ENCODE data around the gene ERMN. TPM values are rescaled to one million over a fixed set of nuclear protein-coding genes. Genes with fewer than 3 reads are reported as not detected.
"Not testable (repeated sequence)": the region's sequence is repeated elsewhere in the genome, so short reads cannot be mapped to it uniquely, and the experiment has no call there.

Gene ERMN
- total RNA-seq, 1 experiment from 2014 or later: not detected

GRCh38 chr2:157304811-157305722, 20.6 kb downstream of the ERMN start:
- DNase-seq (ENCODE audit: low read depth): no peak
- in situ Hi-C loops (cut with HindIII; ENCODE audit: low pct_unique_long_range_greater_than_20kb, low sequenced_read_pairs): no loop called here

- in situ Hi-C loops (cut with HindIII; ENCODE audit: low pct_unique_long_range_greater_than_20kb, low sequenced_read_pairs): no loop called here
- no peak for DNase-seq (ENCODE audit: low read depth)
Observed at GRCh38 chr2:157303612-157304011, 22.0 kb downstream of the ERMN start.

- in situ Hi-C loops (cut with HindIII; ENCODE audit: low pct_unique_long_range_greater_than_20kb, low sequenced_read_pairs): no loop called here
- DNase-seq (ENCODE audit: low read depth): peak; percentile 33
Observed at GRCh38 chr2:157302492-157303099, 23.0 kb downstream of the ERMN start.

- in situ Hi-C loops (cut with HindIII; ENCODE audit: low pct_unique_long_range_greater_than_20kb, low sequenced_read_pairs): no loop called here
- DNase-seq (ENCODE audit: low read depth): no peak
Observed at GRCh38 chr2:157301307-157301706, 24.3 kb downstream of the ERMN start.

- in situ Hi-C loops (cut with HindIII; ENCODE audit: low pct_unique_long_range_greater_than_20kb, low sequenced_read_pairs): no loop called here
- no peak for DNase-seq (ENCODE audit: low read depth)
Observed at GRCh38 chr2:157296958-157297357, 28.7 kb downstream of the ERMN start.

GRCh38 chr2:157296490-157296889, 29.1 kb downstream of the ERMN start:
- in situ Hi-C loops (cut with HindIII; ENCODE audit: low pct_unique_long_range_greater_than_20kb, low sequenced_read_pairs): no loop called here
- no peak for DNase-seq (ENCODE audit: low read depth)

GRCh38 chr2:157292853-157293252, 32.8 kb downstream of the ERMN start:
- in situ Hi-C loops (cut with HindIII; ENCODE audit: low pct_unique_long_range_greater_than_20kb, low sequenced_read_pairs): no loop called here
- no peak for DNase-seq (ENCODE audit: low read depth)

GRCh38 chr2:157291018-157291417, 34.6 kb downstream of the ERMN start:
- DNase-seq (ENCODE audit: low read depth): peak; percentile 23
- in situ Hi-C loops (cut with HindIII; ENCODE audit: low pct_unique_long_range_greater_than_20kb, low sequenced_read_pairs): no loop called here

GRCh38 chr2:157290525-157290924, 35.1 kb downstream of the ERMN start:
- in situ Hi-C loops (cut with HindIII; ENCODE audit: low pct_unique_long_range_greater_than_20kb, low sequenced_read_pairs): no loop called here
- no peak for DNase-seq (ENCODE audit: low read depth)

GRCh38 chr2:157287160-157287559, 38.5 kb downstream of the ERMN start:
- no peak for DNase-seq (ENCODE audit: low read depth)
- in situ Hi-C loops (cut with HindIII; ENCODE audit: low pct_unique_long_range_greater_than_20kb, low sequenced_read_pairs): no loop called here

- no peak for DNase-seq (ENCODE audit: low read depth)
- in situ Hi-C loops (cut with HindIII; ENCODE audit: low pct_unique_long_range_greater_than_20kb, low sequenced_read_pairs): no loop called here
Observed at GRCh38 chr2:157283468-157283867, 42.2 kb downstream of the ERMN start.

GRCh38 chr2:157281316-157281715, 44.3 kb downstream of the ERMN start:
- in situ Hi-C loops (cut with HindIII; ENCODE audit: low pct_unique_long_range_greater_than_20kb, low sequenced_read_pairs): no loop called here

GRCh38 chr2:157279311-157279710, 46.3 kb downstream of the ERMN start:
- in situ Hi-C loops (cut with HindIII; ENCODE audit: low pct_unique_long_range_greater_than_20kb, low sequenced_read_pairs): not testable (repeated sequence)

More at GRCh38 chr2:157281316-157281715, 44.3 kb downstream of the ERMN start:
- no peak for DNase-seq (ENCODE audit: low read depth)

GRCh38 chr2:157271590-157272203, 53.9 kb downstream of the ERMN start:
- in situ Hi-C loops (cut with HindIII; ENCODE audit: low pct_unique_long_range_greater_than_20kb, low sequenced_read_pairs): no loop called here
- no peak for DNase-seq (ENCODE audit: low read depth)

More at GRCh38 chr2:157279311-157279710, 46.3 kb downstream of the ERMN start:
- DNase-seq (ENCODE audit: low read depth): not testable (repeated sequence)

GRCh38 chr2:157269922-157270321, 55.7 kb downstream of the ERMN start:
- DNase-seq (ENCODE audit: low read depth): no peak
- in situ Hi-C loops (cut with HindIII; ENCODE audit: low pct_unique_long_range_greater_than_20kb, low sequenced_read_pairs): no loop called here

GRCh38 chr2:157269060-157269459, 56.6 kb downstream of the ERMN start:
- no peak for DNase-seq (ENCODE audit: low read depth)
- in situ Hi-C loops (cut with HindIII; ENCODE audit: low pct_unique_long_range_greater_than_20kb, low sequenced_read_pairs): no loop called here
